CD4-positive, alpha-beta T cell treated with Interferon gamma for 1 hour (primary cell): ENCODE results near the gene LRP2BP.
"Not testable (repeated sequence)": the region's sequence is repeated elsewhere in the genome, so short reads cannot be mapped to it uniquely, and the experiment has no call there.

ENCODE experiments used
- DNase-seq: peaks from one replicate; pipeline ENCODE4 v3.0.0-alpha.2; 2020

Gene LRP2BP

DNA sequence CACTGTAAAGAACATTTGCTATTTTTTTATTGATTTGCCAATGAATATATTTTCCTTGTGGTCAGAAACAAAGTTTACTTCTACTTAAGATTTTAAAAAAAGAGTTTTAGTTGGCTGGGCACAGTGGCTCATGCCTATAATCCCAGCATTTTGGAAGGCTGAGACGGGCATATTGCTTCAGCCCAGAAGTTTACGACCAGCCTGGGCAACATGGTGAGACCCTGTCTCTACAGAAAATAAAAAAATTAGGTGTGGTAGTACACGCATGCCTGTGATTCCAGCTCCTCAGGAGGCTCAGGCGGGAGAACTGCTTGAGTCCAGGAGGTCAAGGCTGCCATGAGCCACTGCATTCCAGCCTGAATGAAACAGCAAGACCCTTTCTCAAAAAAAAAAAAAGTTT is 36.8 kb downstream of the LRP2BP start:
- no peak for DNase-seq

DNA sequence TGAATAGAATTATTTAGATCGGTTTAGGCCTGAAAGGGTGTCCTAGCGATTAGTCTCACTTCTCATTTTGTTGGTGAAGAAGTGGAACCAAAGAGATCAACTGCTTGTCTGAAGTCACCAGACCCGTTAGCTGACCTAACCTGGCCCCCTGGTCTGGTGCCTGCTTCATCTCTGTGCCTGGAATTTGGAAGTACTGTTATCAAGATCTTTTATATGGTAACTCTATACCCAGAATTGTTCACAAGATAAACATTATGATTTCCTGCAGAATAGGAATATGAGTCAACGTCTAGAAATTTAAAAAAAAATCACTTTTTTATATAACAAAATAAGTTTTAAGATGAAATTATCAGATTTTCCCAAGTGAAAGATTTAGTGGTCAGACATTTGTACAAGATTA is 37.2 kb downstream of the LRP2BP start:
- no peak for DNase-seq

- no peak for DNase-seq
These were observed 37.8 kb downstream of the LRP2BP start for GRCh38 chr4:185357733-185358440.

DNA sequence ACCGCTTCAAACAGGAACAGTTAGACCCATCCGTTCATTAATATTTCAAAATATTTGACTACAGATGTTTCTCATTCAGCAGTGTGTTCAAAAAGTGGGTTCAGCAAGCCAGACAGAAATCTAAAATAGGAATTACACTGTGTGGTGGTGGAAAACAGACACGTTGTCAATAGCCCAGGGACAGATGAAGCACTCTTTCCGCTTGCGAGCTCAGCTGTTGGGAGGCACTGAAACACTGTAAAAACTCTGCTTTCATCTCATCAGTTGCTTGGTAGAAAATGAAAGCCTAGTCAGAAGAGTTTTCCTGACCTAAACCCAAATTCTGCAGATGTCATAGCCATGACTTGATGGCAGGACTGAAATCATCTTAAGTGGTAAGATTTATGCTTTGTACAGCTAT is 38.5 kb downstream of the LRP2BP start:
- DNase-seq = no peak

DNA sequence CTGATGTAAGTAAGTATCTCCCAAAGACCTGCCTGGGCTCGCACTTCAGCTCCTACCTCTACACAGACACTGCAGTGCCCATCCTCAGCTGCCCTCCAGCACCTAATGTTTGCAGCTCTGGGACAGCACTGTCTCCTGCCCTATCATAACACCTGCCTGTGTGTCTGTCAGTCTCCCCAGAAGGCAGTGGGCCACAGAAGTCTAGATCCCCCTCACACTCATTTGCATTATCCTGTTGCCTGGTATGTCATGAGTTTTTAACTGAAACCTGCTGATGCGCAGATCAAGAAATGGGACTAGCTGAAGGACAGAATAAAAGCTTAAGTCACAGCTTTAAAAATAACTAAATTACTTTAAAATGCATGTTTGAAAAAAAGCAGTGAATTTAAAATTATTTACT is 43.0 kb downstream of the LRP2BP start:
- DNase-seq = no peak

- DNase-seq = no peak
These were observed 43.5 kb downstream of the LRP2BP start for GRCh38 chr4:185352202-185352601.

GRCh38 chr4:185351691-185352090 is 44.0 kb downstream of the LRP2BP start:
- DNase-seq = no peak

GRCh38 chr4:185346975-185347601 is 48.6 kb downstream of the LRP2BP start:
- no peak for DNase-seq

- DNase-seq = no peak
These were observed 50.8 kb downstream of the LRP2BP start for GRCh38 chr4:185344743-185345538.

- DNase-seq = no peak
These were observed 51.8 kb downstream of the LRP2BP start for GRCh38 chr4:185343726-185344581.

GRCh38 chr4:185341841-185342240 is 53.9 kb downstream of the LRP2BP start:
- DNase-seq = no peak

- no peak for DNase-seq
These were observed 54.3 kb downstream of the LRP2BP start for GRCh38 chr4:185341377-185341776.

DNA sequence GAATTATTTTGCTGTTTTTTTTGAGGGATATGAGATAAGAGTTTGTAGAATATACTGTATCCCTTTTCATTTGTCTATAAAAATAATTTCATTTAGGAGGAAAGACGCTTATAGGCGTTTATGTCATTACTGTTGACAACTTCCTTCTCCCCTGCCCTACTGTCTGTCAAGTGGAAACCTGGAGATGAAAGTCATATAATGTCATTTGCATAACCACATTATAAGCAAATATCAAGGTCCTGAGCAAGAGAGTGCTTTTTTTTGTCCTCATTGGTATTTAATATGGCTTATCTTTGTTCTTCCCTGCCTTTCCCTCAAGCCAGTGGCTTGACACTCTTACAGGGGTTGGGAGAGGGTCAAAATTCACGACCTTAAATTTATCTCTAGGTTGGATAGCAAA is 55.8 kb downstream of the LRP2BP start:
- DNase-seq = no peak

DNA sequence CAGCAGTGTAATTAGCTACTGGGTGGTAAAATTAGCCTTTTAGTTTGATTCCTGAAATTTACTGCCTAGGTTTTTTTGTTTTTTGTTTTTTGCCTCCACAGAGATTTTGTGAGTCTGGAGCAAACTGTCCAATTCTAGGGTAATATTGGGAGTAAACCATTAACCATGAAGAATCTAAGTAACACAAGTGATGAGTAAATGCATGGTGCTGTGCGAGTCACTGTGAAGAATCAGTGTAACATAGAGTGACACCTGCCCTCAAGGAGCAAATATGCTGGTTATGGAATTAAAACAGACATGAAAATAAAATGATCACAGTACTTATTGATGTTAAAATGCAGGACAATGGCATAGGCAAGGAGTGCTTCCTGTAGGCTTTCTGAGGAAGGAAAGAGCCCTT is 60.1 kb downstream of the LRP2BP start:
- DNase-seq = no peak

DNA sequence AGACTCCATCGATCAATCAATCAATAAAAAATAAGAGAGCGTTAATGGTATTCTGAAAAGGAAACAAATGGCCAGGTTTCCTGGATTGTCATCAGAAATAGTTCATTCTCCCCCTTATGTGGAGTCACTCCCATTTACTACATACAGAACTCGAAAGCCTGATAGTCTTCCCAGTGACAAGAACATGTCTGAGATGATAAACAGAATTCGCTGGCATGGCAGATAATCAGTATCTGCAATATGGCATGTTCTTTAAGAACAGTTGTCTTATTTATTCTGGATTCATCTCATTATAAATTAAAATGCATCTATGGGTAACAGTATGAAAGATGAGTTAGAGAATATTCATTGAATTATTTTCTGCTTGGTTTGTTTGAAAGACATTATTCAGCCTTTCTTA is 61.4 kb downstream of the LRP2BP start:
- no peak for DNase-seq

GRCh38 chr4:185332575-185333464 is 62.9 kb downstream of the LRP2BP start:
- DNase-seq = no peak

DNA sequence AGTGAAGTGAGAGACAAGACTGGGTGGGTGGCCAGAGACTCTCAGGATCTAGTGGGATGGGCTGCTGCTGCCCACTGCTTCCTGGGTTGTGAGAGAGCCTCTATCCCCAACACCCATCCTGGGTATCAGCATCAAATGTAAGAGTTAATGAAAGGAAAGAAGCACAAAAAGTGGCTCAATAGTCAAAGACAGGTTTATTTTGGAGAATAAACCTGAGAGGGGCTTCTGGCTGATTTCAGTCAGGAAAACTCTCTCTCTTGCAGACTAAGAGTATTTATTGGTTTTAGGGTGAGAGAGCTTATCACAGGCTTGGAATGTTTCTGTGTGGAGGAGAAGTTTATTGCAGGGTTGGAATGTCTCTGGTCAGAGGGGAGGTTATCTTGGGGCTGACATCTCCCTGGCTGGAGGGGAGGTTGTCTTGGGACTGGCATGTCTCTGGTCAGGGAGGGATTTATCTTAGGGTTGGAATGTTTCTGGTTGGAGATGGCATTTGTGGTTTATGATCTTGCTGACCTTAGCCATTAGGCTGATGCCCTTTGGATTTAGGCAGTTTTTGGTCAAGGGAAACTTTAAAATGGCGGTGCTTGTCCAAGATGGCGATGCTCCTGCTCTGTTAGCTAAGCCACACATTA is 65.7 kb downstream of the LRP2BP start:
- not testable (repeated sequence) for DNase-seq

GRCh38 chr4:185328586-185328985 is 67.1 kb downstream of the LRP2BP start:
- no peak for DNase-seq

DNA sequence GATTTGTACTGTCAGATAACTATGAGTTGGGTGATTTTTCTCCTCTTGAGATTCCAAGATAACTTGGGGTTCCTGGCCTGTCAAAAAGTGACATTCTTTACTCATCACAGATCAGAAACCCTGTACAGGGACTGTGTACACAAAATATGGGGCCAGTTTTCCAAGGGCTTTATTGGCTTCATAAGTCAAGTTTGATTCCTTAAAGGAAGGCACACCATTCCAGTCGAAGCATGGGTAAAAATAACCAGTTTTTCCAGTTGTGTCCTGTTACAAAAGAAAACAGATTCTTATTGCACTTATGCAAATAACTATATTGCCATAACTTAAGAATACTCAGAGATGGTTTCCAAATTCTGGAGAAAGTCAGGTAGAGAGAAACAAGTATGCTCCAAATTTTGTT is 70.0 kb downstream of the LRP2BP start:
- DNase-seq = not testable (repeated sequence)

DNA sequence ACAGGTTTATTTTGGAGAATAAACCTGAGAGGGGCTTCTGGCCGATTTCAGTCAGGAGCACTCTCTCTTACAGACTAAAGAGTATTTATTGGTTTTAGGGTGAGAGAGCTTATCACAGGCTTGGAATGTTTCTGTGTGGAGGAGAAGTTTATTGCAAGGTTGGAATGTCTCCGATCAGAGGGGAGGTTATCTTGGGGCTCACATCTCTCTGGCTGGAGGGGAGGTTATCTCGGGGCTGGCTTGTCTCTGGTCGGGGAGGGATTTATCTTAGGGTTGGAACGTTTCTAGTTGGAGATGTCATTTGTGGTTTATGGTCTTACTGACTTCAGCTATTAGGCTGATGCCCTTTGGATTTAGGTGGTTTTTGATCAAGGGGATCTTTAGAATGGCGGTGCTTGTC is 71.4 kb downstream of the LRP2BP start:
- DNase-seq = not testable (repeated sequence)

- DNase-seq = no peak
These were observed 72.1 kb downstream of the LRP2BP start for GRCh38 chr4:185323606-185324005.
